Measurements from ENCODE around the gene DDX51.

Gene DDX51

DNA sequence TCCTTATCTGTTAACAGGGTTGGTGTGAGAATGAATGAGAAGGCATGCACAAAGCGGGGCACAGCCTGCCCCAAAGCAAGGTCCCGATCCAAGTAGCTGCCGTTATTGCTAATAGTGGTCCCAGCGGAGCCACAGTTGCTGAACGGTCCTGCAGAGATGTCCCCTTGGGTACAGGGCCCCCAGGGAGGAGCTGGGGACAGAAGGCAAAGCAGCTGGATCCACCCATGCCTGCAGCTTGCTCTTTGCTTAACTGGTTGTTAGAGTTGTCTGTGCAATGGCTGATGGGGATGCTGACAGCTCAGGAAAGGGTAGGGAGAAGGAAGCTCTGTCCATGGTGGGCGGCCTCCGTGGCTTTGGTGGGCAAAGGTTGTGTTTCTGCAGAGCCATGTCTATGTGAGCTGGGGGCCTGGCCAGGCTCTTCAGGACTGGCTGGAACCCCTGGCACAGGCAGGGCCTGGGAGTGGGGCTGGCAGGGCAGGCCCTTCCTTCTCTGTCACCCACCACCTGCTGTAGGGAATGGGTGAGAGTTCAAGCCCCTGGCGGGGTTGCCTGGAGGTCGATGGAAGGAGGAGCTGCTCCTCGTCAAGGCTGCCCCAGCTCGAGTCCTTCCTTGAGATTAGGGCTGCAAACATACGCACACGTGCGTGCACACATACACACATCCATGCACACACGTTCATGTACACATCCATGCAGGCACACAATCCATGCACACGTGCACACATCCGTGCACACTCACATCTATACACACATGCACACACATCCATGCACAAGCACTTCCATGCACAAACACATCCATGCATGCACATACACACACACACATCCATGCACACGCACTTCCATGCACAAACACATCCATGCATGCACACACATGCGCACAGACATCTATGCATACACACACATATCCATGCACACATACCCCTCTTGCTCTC lies 35.6 kb upstream of the DDX51 start:
- no peak for DNase-seq

DNA sequence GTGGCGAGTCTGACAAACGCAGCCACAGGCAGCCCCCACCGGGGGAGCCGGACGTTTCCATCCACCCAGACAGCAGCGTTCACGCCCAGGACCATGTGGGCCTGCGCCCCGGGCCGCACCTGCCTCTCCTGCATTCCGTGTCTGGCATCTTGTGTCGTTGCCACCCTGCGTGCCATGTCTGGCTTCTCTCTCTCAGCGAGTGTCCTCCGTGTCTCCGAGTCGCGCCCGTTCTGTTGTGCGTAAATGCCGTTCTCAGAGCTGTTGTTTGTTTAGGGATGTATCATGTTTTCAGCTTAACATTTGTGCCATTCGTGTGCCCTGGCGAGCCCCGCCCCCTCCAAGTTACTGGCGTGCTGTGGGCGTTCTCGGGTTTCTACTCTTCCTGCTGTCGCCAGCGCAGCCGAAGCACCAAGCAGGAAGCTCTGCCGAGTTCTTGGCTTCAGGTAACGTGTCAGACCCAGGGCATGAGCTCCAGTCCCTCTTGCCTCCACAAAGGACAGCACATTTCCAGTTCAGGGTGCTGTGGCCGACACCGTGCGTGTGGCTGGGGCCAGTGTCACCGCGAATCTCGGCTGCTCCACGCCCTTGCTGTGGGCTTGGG lies 34.8 kb upstream of the DDX51 start:
- DNase-seq: peak; percentile 29 to 67 (median 50)

DNA sequence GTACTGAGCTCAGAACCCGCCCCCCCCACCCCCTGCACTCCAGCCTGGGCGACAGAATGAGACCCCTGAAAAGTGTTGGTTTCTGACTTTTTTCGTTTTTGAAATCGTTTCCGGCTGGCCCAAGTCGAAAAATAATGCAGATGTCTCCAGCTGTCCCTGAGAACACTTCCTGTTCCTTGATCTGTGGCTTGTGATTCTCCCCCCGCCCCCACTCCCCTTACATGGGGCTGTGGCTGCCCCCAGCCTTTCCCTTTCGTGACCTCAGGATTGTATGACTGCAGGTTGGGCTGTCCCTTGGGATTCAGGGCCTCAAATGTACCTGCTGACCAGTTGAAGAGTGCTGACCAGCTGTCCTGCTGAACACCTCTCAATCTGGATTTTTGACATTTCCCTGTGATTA lies 34.2 kb upstream of the DDX51 start:
- no peak for DNase-seq

DNA sequence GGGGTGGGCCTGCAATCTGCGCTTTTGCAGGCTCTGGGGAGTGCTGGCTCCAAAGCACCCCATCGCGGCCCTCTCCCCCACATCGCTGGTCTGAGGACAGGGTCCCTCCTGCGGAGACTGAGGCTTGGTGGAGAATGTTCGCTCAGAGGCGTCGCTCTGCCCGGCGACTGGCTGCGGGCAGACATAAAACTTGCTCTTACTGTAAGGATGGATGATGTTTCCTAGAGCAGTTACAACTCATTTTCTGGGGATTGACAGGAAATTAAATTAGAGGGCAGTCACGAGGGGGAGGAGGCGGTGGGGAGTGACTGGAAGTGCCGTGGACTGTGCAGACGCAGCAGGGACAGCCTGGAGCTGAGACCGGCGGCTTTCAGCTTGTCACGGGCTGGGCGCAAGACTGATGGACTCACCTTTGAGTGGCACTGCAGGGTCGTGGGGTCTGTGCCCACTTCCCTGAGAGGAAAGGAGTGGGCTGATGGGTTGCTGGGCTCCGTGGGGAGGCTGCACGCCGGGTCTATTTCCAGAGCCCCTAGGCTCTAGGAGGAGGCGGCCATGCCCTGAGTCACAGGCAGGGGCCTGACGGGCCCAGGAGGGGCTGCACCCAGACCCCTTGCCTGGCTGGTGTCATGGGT lies 32.9 kb upstream of the DDX51 start:
- DNase-seq: no peak

DNA sequence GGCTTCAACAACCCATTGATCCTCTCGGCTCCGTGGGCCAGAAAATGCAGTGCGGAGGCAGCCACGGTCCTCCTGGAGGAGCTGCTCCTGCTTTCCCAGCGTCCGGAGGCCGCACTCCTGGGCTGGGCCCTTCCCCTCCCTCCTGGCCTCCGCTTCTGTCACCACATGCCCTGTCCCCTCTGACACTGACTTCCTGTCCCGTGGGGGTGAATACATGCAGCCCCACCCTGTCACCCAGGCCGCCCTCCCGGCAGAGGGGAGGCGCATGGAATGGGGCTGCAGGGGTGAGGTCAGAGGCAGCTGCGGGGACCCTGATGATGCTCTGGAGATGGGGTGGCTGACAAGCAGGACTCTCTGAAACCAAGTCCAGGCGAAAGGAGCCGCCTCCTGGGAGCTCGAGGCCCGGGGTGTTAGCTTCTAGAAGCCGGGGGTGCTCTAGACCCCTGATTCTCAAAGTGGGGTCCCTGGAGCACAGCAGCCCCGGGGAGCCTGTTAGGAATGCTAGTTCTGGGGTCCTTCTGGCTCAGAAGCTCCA lies 32.3 kb upstream of the DDX51 start:
- no peak for DNase-seq

DNA sequence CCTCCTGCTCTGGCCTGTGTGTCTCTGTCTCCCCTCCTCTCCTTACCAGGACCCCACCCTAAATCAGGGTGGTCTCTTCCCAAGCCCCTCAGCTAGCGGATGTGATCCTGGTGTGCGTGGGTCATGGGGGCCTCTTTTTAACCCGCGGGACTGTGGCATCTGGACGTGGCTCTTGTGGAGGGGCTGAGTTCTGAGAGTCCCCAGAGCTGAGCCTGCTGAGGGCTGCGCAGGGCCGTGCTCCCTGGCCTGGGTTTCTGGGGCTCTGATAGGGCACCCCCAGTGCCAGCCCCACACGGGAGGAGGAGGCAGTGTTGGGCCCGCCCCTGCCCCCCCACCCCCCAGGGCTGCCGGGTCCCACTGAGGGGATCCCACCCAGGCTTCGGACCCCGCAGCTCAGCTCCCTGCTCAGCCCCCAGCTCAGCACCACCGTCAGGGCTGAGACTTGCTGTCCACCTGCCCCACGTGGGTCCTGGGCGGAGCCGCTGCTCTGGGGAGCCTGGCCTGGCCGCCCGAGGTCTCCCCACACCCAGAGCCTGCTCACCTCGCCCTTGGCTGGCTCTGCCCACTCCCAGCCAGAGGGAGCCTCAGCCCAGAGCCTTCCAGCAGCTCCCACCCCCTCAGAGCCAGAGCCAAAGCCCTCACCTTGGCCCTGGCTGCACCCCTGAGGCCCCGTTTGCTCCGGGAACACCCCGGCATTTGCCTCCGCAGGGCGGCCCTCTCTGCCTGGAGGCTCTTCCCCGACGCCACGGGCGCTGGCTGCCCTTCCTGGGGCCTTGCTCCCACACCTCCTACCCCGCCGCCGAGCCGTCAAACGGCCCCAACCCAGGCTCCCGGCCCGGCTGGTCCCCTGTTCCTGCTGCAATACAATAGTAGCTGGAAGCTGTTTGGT lies 31.6 kb upstream of the DDX51 start:
- no peak for DNase-seq

DNA sequence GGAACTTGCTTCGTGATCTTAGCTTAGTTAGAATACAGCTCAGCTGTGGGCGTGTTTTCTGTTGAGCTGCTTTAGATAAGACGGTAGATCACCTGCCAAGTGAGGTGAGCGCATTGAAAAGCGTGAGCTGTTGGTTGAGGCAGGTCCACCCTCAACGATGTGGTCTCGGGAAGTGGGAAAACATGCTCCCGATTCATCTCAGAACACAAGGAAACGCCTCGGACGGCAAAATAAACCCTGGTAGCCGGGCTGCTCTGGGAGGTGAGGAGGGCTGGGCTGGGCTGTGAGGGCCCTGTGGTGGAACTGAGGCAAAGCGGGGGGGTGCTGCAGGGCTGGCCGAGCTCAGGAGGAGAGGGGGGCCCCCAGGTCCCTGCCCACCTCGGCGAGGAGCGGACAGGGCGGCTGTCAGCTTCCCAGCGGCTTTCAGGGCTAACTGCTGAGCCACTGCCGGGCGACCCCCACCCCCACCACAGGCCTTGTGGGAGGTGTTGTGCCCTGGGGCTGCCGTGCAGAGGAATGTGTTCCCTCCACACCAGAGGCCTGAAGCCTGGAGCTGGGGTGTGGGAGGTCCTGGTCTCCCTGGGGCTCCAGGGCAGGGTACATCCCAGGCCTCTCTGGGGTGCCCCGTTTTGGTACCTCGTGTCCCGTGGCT lies 30.8 kb upstream of the DDX51 start:
- no peak for DNase-seq

DNA sequence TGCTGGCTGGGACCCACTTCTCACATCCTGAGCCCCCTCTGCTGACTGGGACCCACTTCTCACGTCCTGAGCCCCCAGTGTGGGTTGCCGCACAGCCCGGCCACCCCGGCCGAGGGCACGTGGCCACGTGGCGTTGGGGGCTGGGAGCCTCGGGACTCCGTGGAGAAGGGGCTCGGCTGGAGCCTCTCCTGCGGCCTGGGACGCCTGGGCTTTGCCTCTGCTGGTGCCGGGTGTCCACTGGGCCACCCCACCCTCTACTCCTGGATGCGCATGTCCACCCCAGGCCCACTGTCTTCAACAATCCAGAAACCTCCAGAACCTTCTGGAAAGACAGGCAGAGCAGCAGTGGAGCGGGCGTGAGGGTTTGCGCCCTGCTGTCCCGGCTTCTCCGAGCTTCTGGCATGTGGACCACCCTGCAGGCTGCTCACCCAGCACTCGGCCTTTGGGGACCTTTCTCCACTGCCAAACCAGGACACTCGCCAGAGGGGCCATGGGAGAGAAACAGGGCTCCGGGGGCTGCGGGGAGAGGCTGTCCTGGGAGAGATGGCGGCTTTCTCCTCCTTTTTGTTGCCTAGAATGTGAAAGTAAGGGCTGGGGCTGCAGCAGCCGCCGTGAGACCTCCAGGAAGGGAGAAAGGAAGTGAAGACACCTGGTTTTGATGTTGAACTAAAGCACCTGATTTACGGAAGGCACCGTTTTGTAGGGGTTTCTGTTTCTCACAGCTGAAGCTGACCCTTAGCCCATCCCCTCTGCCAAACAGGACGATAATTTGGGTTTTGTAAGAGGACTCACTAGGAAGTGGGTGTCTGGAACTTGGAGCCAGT lies 30.1 kb upstream of the DDX51 start:
- DNase-seq: peak in 1 of 6 experiments; percentile 22

DNA sequence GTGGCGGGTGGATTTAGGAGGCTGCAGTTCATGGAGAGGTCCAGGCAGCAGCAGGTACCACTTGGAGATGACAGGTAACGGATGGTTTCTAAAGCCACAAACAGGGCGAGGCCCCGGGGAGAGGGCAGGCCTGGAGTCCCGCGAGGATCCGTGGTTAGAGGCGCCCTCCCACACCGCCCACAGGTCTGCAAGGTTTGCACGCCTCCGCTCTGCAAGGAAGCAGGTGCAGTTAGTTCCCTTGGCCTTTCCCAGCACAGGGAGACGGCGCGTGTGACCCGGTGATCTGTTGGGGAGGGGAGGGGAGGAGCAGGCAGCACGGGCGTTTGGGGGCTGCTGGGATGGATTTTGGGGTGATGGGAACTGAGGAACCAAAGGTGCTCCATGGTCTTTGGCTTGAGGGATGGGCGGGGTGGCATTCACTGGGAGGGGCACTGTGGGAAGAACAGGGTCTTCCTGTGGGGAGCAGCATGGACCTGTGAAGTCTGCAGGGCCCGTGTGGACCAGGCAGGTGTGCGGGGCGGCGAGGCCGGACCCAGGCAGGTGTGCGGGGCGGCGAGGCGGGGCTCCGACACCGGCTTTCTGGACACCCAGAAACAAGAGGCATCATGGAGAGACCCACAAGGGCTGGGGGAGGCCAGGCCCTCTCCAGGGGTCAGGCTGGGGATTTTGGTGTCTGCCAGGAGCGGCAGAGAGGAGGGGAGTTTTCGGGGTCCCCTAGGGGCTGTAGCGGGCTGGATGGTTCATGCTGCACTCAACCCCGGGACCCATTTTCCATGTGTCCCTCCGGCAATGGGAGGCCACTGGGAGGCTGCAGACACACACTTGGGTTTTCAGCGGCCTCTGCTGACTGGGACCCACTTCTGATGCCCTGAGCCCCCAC lies 29.3 kb upstream of the DDX51 start:
- DNase-seq: peak in 1 of 6 experiments; percentile 17

DNA sequence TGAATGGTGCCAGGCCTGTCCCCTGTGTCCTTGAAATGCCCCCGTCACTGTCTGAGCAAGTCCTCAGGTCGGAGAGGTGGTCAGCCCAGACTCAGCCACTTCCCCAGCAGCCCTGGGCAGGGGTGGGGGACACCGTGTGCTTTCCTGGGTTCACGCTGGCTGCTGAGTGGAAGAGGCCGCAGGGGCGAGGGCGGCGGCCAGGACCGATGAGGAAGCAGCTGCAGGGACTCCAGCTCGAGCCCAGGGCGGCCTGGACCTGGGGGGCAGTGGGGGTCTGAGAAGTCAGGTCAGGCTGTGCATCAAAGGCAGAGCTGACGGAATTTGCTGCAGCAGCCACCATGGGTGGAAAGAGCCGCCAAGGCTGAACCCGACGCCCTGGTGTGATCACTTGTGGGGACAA lies 28.5 kb upstream of the DDX51 start:
- DNase-seq: no peak

DNA sequence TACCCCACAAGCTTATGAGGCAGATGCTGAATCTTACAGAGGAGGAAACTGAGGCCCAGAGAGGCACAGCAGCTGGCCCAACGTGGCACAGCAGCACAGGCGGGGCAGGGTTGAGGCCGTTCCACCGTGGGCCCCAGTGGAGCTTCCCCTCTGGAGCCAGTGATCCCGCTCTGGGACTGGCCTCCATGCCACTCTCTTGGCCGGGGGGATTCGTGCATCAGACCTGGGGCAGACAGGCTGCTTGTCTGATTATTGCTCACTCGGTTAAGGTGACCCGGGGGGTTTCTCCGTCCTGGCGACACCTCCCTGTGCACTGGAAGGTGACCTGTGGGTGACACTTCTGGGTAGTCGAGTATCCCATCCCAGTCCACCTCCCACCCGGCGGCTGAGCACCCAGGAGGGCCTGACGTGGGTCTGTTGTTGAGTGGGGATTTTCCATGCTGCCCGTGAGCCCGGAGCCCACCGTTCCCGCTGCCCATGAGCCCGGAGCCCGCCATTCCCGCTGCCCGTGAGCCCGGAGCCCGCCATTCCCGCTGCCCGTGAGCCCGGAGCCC lies 27.9 kb upstream of the DDX51 start:
- no peak for DNase-seq

DNA sequence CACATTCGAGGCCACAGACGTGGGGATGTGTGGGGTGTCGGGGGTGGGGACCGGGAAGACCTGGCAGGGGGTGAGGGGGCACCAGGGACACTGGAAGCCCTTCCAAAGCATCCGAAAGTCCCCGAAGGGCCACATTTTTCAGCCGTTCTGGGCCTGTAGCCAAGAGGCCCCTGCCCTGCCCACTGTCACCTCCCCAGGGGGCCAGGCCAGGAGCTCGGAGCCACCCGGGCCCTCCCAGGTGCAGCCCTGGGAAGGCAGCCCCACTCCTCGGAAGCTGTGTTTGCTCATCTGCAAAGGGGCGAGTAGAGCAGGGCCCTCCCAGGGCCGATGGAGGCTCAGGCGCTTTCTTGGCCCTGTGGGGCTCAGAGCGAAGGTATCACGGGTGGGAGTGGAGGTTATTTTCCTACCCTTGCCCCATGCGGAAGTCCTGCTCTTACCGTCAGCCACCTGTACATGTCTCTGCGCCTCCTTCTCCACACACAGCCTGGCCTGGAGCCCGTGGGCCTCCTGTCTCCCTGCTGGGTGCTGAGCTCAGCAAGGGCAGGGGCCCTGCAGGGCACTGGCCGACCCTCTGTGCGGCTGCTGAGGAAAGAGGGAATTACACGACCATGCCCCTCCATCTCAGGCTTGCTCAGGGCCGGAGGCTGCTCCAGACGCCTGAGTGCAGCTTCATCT lies 27.3 kb upstream of the DDX51 start:
- DNase-seq: no peak

DNA sequence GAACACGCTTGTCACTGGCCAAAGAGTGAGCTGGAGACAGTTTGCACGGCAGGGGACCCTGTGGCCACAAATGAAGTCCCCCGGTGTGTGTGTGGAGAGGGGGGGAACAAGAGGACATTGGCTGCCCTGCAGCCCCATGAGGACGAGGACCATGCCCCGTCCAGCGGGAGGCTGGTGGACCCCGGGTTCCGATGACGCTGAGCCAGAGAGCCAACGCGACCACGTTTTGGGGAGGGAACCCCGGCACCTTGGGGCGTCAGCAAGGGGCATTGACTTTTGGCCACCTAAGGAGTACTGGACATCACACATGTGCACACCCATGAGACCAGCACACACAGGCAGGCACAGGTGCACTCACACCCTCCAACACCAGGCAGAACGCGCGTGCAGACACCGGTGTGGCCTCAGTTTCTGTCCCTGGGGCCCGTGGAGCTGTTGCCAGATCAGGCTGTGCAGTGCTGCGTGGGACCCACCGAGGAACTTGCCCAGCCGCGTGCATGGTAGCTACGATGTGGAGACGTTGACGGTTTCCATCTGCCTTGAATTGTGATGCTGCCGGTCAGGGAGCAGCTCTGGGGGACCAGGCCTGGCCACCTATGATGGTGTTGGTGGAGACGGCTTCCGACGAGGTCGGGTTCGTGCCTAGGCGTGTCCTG lies 26.6 kb upstream of the DDX51 start:
- no peak for DNase-seq

DNA sequence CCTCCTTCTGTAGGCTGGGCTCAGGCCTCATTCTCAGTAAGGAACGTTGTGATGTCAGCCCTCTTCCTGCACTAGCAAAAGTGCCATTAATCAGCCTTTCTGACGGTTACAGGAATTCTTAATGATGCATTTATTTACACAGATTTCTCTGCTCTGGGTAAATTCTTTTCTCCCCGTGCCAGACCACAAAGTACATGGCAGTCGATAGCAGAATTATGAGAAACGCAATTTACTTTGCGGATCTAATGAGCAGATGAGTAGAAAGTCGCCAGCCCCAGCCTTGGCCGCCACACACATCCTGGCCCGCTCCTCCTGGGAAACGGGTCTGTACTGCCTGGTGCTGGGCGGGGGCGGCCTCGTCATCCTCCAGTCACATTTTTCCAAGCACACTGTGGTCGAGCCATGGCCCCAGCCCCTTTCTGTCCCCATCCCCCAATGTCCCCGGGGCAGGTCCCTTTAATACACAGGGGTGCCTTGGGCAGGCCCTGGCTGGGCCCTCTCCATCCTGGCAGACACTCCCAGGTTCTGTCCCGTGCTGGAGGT lies 26.0 kb upstream of the DDX51 start:
- no peak for DNase-seq

DNA sequence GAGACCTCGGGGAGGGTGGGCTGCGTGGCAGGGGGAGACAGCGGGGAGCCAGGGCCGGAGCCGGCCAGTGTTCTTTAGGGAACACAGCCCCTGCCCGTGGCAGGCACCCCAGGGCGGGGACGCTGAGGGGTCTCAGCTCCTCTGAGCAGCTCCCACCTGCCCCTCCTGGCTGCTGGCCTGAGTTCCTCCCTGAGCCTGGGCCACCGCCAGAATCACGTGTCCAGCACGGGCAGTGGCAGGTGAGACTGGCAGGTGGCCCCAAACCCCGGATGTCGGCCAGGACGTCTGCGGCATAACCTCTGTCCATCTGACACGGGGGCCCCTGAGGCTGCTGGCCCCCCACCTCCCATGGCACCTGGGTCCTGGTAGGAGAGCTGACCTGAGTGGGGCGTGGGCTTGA lies 25.3 kb upstream of the DDX51 start:
- DNase-seq: no peak

DNA sequence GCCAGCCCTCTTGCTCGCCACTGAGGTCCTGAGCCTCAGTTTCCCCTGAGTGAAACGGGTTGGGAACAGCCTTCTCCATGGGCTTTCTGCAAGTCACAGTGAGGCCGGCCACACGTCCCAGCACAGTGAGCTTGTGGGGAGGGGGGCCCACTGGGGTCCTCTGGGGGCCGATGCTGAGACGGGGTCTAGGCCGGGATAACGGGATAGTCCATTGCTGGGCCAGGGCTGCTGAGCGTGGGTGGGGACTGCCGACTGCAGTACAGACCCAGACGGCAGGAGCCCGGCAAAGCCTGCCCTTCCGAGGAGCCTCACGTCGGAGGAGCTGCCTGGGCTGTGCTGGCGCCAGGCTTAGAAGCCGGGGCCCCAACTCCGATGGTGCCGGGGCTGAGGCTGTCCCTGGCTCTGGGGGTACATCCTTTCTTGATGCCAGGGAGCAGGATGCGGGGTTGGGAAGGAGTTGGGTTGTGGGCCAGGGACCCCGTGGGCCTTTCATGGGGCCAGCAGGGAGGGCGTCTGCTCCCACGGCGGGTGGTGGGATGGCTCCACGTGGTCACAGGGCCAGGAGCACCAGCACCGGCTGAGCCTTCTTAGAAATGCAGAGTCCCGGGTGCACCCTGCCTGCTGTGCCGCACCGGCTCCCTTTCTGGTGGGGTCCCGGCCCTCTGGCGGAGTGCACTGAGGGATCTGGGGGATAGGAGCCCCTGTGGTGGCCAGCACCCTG lies 24.4 kb upstream of the DDX51 start:
- no peak for DNase-seq

DNA sequence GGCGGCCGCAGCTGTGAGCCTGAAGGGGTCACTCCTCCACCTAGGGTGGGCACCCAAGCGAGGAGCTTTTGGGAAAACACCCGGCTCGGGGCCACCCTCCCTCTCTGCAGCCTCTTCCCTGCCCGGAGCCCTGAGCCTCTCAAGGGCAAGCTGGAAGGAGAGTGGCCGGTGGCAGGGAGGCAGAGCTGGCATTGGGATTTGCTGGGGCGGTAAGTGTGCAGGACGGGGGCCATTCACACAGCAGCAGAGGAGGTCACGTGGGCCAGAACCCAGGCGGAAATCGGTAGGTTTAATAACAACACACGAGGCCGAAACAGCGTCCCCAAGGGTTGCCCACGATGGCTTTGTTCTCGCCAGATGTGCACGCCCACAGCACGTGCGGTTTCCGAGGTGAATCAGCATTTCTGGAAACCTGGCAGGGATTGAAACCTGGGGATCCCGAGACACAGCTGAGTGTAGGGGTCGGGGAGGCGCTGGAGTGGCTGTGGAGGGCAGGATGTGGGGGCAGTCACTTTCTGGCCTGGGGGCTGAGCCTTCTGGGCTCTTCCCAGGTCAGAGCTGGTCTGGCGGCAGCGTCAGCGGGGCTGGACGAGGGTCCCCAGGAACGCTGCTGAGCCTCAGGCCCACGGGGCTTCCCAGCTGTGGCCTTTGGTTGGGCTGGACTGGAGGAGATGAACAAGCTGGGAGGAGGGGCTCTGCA lies 23.6 kb upstream of the DDX51 start:
- DNase-seq: no peak

All from stimulated activated naive CD4-positive, alpha-beta T cell (primary cell).